Neutrophil (primary cell): ENCODE results near the gene PRDM13.
"Not testable (repeated sequence)": the region's sequence is repeated elsewhere in the genome, so short reads cannot be mapped to it uniquely, and the experiment has no call there.

ENCODE experiments used
- H3K27ac ChIP-seq: fragments of 200-600 bp; sonication (generic); 2 replicates; pipeline ENCODE4 v1.5.1; 2016; ENCODE audit warnings: mild to moderate bottlenecking, moderate library complexity
- H3K27me3 ChIP-seq: fragments of 200-600 bp; sonication (generic); 2 replicates; pipeline ENCODE4 v1.6.0; 2016; ENCODE audit warnings: mild to moderate bottlenecking
- H3K36me3 ChIP-seq: fragments of 200-600 bp; sonication (generic); 2 replicates; pipeline ENCODE4 v1.5.1; 2017
- H3K4me1 ChIP-seq, 2 experiments: fragments of 200-600 bp in 1 of 2; sonication (generic) in 1 of 2; 1 replicate in 1 of 2; 2 replicates in 1 of 2; pipeline versions ENCODE4 v1.5.1 to v1.6.1; 2013 to 2016; ENCODE audit warnings: low read depth in 1 of 2, low read length in 1 of 2, mild to moderate bottlenecking in 1 of 2, moderate library complexity in 1 of 2; ENCODE audit not compliant: control insufficient read depth in 1 of 2, insufficient read depth in 1 of 2
- H3K4me3 ChIP-seq, 2 experiments: fragments of 200-600 bp in 1 of 2; sonication (generic) in 1 of 2; 1 replicate in 1 of 2; 2 replicates in 1 of 2; pipeline ENCODE4 v1.5.1; 2013 to 2016; ENCODE audit warnings: low read depth in 1 of 2, low read length in 1 of 2, mild to moderate bottlenecking in 1 of 2, moderate library complexity in 1 of 2
- H3K9me3 ChIP-seq: fragments of 200-600 bp; sonication (generic); 2 replicates; pipeline ENCODE4 v1.5.1; 2016
- CTCF ChIP-seq: fragments of 200-600 bp; sonication (generic); IDR thresholded peaks from 2 replicates; pipeline ENCODE4 v1.5.1; 2016; ENCODE audit warnings: antibody characterized with exemption

Gene PRDM13

GRCh38 chr6:99617131-99617530, 10.5 kb downstream of the PRDM13 start:
- Histone ChIP-seq H3K36me3 (no peaks in the 10 kb centered on the region), H3K4me3 (no peak overlapping the region), H3K27ac (no peak overlapping the region), H3K27me3 (peaks cover 100% of the 10 kb centered on the region), H3K4me1 (peaks cover 16 to 20% of the 10 kb centered on the region in 2 experiments), H3K9me3 (no peaks in the 10 kb centered on the region)
- no peak for TF ChIP-seq CTCF

DNA sequence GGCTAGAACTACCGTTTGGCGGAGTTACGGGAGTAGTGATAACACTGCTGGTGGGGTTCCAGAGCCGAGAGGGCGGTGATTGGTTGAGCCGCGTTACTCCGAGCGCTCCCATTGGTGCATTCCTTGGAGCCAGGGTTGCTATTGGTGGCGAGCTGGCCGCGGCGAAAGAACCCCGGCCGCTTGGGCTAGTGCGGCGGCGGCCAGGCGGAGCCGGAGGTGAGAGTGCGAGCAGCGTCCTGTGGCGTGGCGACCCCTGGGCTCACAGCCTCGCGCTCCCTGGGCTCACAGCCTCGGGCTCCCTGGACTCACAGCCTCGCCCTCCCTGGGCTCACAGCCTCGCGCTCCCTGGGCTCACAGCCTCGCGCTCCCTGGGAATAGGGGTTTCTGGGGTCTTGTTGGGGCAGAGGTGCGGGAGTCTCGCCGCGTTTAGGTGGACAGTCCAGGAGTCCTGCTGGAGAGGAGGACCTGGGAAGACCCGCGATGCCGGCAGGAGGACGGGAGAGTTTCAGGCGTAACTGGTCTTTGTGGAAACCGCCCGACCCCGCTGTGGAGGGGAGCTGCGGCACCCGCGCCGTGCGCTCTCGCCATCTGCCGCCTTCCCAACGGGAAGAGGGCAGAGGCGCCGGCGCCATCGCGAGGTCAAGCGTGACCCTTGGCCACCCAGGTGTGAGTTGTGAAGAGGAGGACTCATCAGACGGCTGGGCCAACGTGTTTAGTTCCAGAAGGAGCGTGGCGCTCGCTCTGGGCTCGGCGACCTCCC, 12.2 kb downstream of the PRDM13 start:
- Histone ChIP-seq H3K27me3 (peaks cover 100% of the 10 kb centered on the region), H3K4me1 (peaks cover 8 to 9% of the 10 kb centered on the region in 2 experiments), H3K9me3 (no peaks in the 10 kb centered on the region), H3K27ac (no peak overlapping the region), H3K4me3 (no peak overlapping the region), H3K36me3 (no peaks in the 10 kb centered on the region)
- TF ChIP-seq CTCF = no peak

- Histone ChIP-seq H3K27me3 (peaks cover 100% of the 10 kb centered on the region), H3K4me1 (peaks cover 2 to 3% of the 10 kb centered on the region in 2 experiments), H3K9me3 (no peaks in the 10 kb centered on the region), H3K27ac (no peak overlapping the region), H3K4me3 (no peak overlapping the region), H3K36me3 (no peaks in the 10 kb centered on the region)
- no peak for TF ChIP-seq CTCF
Measured at GRCh38 chr6:99619409-99619762, 12.8 kb downstream of the PRDM13 start.

GRCh38 chr6:99622044-99622443, 15.4 kb downstream of the PRDM13 start:
- not testable (repeated sequence) for H3K9me3 ChIP-seq, H3K4me1 ChIP-seq, H3K4me3 ChIP-seq, H3K27ac ChIP-seq, H3K36me3 ChIP-seq
- peaks cover 96% of the 10 kb centered on the region for H3K27me3 ChIP-seq

GRCh38 chr6:99629293-99629692, 22.7 kb downstream of the PRDM13 start:
- Histone ChIP-seq H3K27me3 (peaks cover 86% of the 10 kb centered on the region), H3K4me3 (no peak overlapping the region), H3K36me3 (no peaks in the 10 kb centered on the region), H3K4me1 (no peaks in the 10 kb centered on the region), H3K27ac (no peak overlapping the region), H3K9me3 (no peaks in the 10 kb centered on the region)
- no peak for TF ChIP-seq CTCF

GRCh38 chr6:99637629-99638028, 31.0 kb downstream of the PRDM13 start:
- peaks cover 59% of the 10 kb centered on the region for H3K27me3 ChIP-seq
- TF ChIP-seq CTCF = no peak
- no peak overlapping the region for H3K4me3 ChIP-seq
- H3K9me3 ChIP-seq = peaks cover 4% of the 10 kb centered on the region
- no peaks in the 10 kb centered on the region for H3K4me1 ChIP-seq
- no peaks in the 10 kb centered on the region for H3K36me3 ChIP-seq
- H3K27ac ChIP-seq = no peak overlapping the region

- H3K36me3 ChIP-seq, H3K4me1 ChIP-seq, H3K27ac ChIP-seq, H3K4me3 ChIP-seq, H3K9me3 ChIP-seq: not testable (repeated sequence)
- H3K27me3 ChIP-seq = peaks cover 53% of the 10 kb centered on the region
Measured at GRCh38 chr6:99638358-99638757, 31.7 kb downstream of the PRDM13 start.
